CD4-positive, alpha-beta T cell treated with Interleukin-15 for 1 hour (primary cell): ENCODE results near the gene TRIM47.

Source experiments
- DNase-seq: peaks from one replicate; pipeline ENCODE4 v3.0.0-alpha.2; 2020

Gene TRIM47

GRCh38 chr17:75828076-75828400 lies 50.3 kb downstream of the TRIM47 start:
- peak; percentile 27 for DNase-seq

- peak; percentile 68 for DNase-seq
Measured at GRCh38 chr17:75827308-75828075, 50.9 kb downstream of the TRIM47 start.

GRCh38 chr17:75826561-75827307 lies 51.6 kb downstream of the TRIM47 start:
- DNase-seq: no peak

- DNase-seq: no peak
Measured at GRCh38 chr17:75825748-75826370, 52.5 kb downstream of the TRIM47 start.

- no peak for DNase-seq
Measured at GRCh38 chr17:75825149-75825552, 53.2 kb downstream of the TRIM47 start.

GRCh38 chr17:75824666-75825065 lies 53.7 kb downstream of the TRIM47 start:
- no peak for DNase-seq
